A549 treated with CpdA at 1 μM for 4 hours (cell line): ENCODE results near the gene RBM33. TPM values are rescaled to one million over a fixed set of nuclear protein-coding genes. Genes with fewer than 3 reads are reported as not detected.

Experiments used
- total RNA-seq: library from RNA; stranded (reverse); fragments of 200-300 nt; extraction: Qiagen RNA extraction; gene quantifications from 5 replicates; pipeline ENCODE4 v1.2.3, GENCODE V29; 2022; ENCODE audit warnings: low read depth

Gene RBM33, protein sequence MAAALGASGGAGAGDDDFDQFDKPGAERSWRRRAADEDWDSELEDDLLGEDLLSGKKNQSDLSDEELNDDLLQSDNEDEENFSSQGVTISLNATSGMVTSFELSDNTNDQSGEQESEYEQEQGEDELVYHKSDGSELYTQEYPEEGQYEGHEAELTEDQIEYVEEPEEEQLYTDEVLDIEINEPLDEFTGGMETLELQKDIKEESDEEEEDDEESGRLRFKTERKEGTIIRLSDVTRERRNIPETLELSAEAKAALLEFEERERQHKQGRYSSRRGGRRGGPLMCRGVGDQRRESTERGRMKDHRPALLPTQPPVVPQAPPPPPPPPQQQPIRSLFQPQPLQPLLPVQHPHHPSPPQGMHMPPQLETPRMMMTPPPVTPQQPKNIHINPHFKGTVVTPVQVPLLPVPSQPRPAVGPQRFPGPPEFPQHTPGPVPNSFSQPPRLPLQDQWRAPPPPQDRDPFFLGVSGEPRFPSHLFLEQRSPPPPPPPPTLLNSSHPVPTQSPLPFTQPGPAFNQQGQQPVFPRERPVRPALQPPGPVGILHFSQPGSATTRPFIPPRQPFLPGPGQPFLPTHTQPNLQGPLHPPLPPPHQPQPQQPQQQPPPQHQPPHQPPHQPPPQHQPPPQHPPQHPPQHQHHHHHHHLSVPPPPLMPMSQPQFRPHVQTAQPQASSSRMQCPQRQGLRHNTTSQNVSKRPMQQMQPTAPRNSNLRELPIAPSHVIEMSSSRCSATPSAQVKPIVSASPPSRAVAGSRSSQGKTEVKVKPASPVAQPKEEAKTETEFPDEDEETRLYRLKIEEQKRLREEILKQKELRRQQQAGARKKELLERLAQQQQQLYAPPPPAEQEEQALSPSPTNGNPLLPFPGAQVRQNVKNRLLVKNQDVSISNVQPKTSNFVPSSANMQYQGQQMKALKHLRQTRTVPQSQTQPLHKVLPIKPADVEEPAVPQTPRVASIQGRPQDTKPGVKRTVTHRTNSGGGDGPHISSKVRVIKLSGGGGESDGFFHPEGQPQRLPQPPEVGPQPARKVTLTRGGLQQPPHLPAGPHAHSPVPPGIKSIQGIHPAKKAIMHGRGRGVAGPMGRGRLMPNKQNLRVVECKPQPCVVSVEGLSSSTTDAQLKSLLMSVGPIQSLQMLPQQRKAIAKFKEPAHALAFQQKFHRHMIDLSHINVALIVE
- total RNA-seq: 21.7 to 32.0 TPM (median 26.8 TPM) in 5 replicates

DNA sequence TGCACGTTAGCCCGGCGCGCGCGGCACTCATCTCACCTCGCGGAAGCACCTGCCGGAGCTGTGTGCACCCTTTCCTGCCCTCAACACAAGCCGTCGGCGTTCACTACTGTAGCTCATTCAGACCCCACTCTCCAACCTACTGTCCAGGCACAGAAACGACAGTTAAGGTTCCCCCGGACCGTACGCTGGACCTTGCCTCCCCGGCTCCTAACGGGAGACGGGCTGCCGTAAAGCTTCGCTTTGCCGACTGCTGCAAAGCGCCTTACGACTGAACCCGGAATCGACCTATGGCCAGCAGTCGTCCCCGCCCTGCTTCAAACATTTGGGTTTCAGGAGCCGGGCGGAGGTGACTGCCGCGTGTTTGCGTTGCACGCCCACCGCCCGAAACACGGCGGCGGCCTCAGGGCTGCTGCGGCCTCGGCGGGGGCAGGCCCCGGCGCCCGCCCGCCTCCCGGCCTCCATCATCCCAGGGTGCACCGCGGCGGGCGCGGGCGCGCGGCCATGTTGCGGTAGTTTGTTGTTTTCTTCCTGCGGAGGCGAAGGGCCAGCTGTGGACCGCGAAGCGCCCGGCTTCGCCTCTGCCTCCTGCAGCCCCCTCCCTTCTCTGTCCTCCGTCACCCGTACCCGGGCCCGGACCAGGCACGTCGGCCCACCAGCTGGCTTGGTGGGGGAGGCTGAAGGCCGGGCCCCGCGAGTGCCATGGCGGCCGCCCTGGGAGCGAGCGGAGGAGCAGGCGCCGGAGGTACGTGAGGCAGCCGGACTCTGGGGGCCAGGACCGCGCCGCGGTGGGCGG is at the start of gene RBM33:
TSS of gene RBM33 (plus strand) at position 484 of the 793 bp plus-strand sequence. CDS start at position 700, 216 bp downstream.

DNA sequence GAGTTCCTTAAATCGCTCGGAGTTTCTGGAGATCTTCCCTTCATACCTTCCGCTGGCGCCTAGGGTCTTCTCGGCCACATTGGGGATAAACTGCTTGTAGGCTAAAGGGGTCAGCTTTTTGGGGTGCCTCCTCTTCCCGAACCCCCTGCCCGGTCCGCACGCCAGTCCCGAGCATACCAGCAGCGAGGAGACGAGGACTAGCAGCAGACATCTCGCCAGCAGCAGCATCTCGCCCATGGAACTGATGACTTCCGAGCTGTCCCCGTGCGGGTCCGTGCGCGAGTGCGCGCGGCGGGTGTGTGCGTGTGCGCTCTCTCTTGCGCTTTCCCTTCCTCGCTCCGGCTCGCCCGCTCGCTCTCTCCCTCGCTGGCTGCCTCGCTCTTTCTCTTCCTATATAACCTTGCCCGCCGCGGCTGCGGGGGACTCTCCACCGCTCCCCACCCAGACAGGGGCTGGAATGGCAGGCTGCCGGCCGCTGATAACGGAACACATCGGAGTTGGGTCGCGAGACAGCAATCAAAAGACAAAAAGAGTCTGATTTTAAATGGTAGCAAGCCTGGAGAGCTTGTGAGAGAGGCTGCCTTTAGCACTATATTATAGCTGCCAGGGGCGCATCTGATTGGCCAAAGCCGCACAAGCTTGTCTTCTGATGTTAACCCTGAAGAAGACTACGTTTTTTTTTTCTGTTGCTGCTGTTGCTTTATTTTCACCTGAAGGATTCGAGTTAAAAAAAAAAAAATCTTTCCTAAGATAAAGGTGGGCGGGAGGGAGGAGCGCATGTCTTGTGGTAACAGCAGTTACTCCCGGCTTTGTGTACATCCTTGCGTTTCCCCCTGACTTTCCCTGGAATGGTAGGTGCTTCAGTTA is 167.7 kb downstream of the RBM33 start, which contains the start of gene SHH:
TSS of gene SHH (minus strand) at position 569 of the 867 bp plus-strand sequence. CDS start at position 228, 341 bp downstream.

Other genes with a start within 250 kb of the RBM33 start
- gene EN2, start 186.5 kb upstream of the RBM33 start, total RNA-seq: 0.54 to 1.1 TPM (median 0.93 TPM) in 5 replicates
- gene CNPY1, start 98.1 kb upstream of the RBM33 start, total RNA-seq: not detected in 5 replicates
- gene SHH, start 167.8 kb downstream of the RBM33 start, total RNA-seq: 1.2 to 1.6 TPM (median 1.4 TPM) in 5 replicates